ENCODE data around the gene OPHN1. TPM values are rescaled to one million over a fixed set of nuclear protein-coding genes. Genes with fewer than 3 reads are reported as not detected.

OPHN1 gene
- total RNA-seq, 6 experiments from 2014 or later = 7.8 to 12.5 (median 10.6) TPM

GRCh38 chrX:68203211-68203610, 230.1 kb downstream of the OPHN1 start:
- H3K4me1 Mint-ChIP-seq (ENCODE audit: low read depth) = peaks cover 4% of the 10 kb centered on the region
- H3K9me3 Mint-ChIP-seq = no peaks in the 10 kb centered on the region
- no peak overlapping the region for H3K27ac Mint-ChIP-seq
- H3K4me3 Mint-ChIP-seq = no peak overlapping the region
- DNase-seq = no peak
- no peak for TF ChIP-seq CTCF (IDR thresholded peaks at IDR 0.05)
- no peaks in the 10 kb centered on the region for H3K36me3 Mint-ChIP-seq (ENCODE audit: low read depth)
- H3K27me3 Mint-ChIP-seq (ENCODE audit: insufficient read depth) = peaks cover 3% of the 10 kb centered on the region

DNA sequence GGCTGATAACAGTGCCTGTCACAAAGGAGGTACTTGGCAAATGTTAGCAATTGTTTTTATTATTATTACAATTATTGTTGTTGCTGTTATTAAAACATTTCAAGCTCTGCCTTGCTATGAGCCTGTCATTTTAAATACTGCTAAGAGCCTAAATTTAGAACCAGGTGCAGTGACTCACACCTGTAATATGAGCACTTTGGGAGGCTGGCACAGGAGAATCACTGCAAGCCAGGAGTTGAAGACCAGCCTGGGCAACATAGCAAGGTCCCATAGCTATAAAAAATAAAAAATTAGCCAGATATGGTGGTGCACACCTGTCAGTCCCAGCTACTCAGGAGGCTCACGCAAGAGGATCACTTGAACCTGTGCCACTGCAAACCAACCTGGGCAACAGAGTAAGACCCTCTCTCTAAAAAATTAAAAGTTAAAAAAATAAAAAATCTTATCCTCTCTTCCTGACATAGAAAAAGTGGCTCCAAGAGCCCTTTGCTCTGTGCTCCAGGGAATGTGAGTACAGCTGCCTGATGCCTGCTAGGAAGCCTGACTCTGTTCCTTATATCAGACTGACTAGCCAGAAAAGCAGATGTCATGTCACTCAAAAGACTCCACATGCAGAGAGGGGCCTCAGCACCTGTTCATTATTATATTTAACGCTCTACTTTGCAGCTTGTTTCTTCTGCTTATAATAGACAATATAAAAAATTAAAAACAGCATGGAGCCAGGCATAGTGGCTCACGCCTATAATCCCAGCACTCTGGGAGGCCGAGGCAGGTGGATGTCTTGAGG, 234.0 kb downstream of the OPHN1 start:
- Mint-ChIP-seq H3K9me3 (no peaks in the 10 kb centered on the region), H3K36me3 (ENCODE audit: low read depth) (no peaks in the 10 kb centered on the region), H3K27me3 (ENCODE audit: insufficient read depth) (no peaks in the 10 kb centered on the region), H3K4me3 (no peak overlapping the region), H3K4me1 (ENCODE audit: low read depth) (peaks cover 6% of the 10 kb centered on the region), H3K27ac (no peak overlapping the region)
- no peak for DNase-seq
- no peak for TF ChIP-seq CTCF (IDR thresholded peaks at IDR 0.05)

DNA sequence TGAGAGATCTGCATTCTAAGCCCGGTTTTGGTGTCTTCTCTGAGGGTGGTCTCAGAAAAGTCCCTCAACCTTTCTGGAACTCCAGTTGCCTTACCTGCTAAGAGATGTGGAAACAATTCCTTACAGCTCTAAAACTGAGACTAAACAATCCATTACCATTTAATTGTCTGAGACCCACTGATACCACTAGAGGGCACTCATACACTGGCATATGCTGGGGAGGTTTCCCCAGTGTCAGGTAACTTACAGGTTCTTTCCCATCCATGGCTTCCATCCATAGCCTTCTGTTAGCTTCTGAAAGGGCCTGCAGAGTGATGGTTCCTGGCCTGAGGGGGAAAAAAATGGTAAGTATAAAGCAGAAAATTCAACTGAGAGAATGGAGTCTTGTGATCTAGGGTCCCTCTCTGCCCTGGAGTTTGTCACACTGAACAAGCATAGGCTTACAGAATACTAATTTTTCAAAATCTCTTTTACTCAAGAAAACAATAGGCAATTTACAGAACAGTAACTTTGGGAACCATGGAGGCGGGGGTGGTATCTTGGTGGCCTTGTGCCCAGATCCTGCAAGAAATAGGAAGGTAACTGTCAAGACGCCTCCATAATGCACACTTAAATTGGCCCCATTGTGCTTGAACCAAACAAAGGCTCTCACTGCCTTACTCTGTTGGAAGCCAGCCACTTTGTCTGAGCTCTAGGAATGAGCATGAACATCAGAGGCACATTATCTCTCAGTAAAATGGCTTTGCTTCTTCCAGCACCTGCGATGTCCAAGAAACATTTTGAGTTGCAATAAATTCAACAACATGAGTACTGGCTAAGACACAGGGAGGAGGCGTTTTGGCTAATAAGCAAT, 236.1 kb downstream of the OPHN1 start:
- Mint-ChIP-seq H3K27me3 (ENCODE audit: insufficient read depth) (no peaks in the 10 kb centered on the region), H3K27ac (no peak overlapping the region), H3K36me3 (ENCODE audit: low read depth) (no peaks in the 10 kb centered on the region; the same call in 1 of the 2 replicates), H3K9me3 (no peaks in the 10 kb centered on the region), H3K4me3 (no peak overlapping the region), H3K4me1 (ENCODE audit: low read depth) (peaks cover 15% of the 10 kb centered on the region)
- TF ChIP-seq CTCF (IDR thresholded peaks at IDR 0.05) = peak; percentile 83
- peak; percentile 42 for DNase-seq

- Mint-ChIP-seq H3K4me1 (ENCODE audit: low read depth) (peaks cover 15% of the 10 kb centered on the region), H3K9me3 (no peaks in the 10 kb centered on the region), H3K36me3 (ENCODE audit: low read depth) (no peaks in the 10 kb centered on the region; the same call in 1 of the 2 replicates), H3K4me3 (no peak overlapping the region), H3K27me3 (ENCODE audit: insufficient read depth) (no peaks in the 10 kb centered on the region), H3K27ac (no peak overlapping the region)
- TF ChIP-seq CTCF (IDR thresholded peaks at IDR 0.05) = no peak
- no peak for DNase-seq
Observed at GRCh38 chrX:68195561-68195960, 237.7 kb downstream of the OPHN1 start.

DNA sequence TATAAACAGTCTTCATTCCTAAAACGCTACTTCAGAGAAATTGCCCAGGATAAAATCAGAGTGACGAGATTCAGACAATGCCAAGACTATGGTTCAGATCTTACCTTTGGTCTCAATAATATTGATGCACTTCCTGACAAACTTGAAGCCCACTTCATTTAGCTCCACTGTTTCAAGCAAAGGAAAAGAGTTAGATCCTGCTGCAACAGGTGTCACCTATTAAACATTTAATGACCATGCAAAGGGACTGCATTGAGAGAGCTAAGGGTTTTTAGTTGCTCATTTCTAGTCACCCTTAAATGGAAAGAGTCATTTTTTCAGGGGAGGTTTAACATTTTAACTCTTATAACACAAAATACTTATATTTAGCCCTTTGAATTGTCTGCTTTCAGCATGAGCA, 239.5 kb downstream of the OPHN1 start:
- Mint-ChIP-seq H3K4me1 (ENCODE audit: low read depth) (peaks cover 15% of the 10 kb centered on the region), H3K27ac (no peak overlapping the region), H3K27me3 (ENCODE audit: insufficient read depth) (no peaks in the 10 kb centered on the region), H3K36me3 (ENCODE audit: low read depth) (no peaks in the 10 kb centered on the region; the same call in 1 of the 2 replicates), H3K9me3 (no peaks in the 10 kb centered on the region), H3K4me3 (no peak overlapping the region)
- TF ChIP-seq CTCF (IDR thresholded peaks at IDR 0.05) = no peak
- DNase-seq = no peak
